ENCODE results near the gene ZMIZ1. TPM values are rescaled to one million over a fixed set of nuclear protein-coding genes. Genes with fewer than 3 reads are reported as not detected.

ZMIZ1 gene
- total RNA-seq, 4 donors from 2014 or later, result 65.5 to 88.2 (median 69.3) TPM

- no peak for DNase-seq (ENCODE audit: low spot score in 2 of 2)
- 67 to 77% methylated on average over 5 of the region's 5 CpGs for WGBS, 2 donors
- Histone ChIP-seq H3K9me3 (no peaks in the 10 kb centered on the region), H3K27ac (peak overlapping the region in 3 of 4 donors; percentile 27 to 97 (median 91)), H3K36me3 (peaks cover 0 to 34% (median 0%) of the 10 kb centered on the region in 3 donors), H3K27me3 (no peaks in the 10 kb centered on the region), H3K4me1 (peaks cover 20 to 96% (median 75%) of the 10 kb centered on the region in 4 donors), H3K4me3 (no peak overlapping the region)
- no peak for TF ChIP-seq POLR2A (IDR thresholded peaks at IDR 0.05)
- TF ChIP-seq CTCF (IDR thresholded peaks at IDR 0.05), result no peak
- no peak for TF ChIP-seq EP300 (IDR thresholded peaks at IDR 0.05)
Measured at GRCh38 chr10:79145174-79145483, 76.4 kb downstream of the ZMIZ1 start.

- H3K27ac ChIP-seq, result peak overlapping the region; percentile 77 to 97 (median 86)
- 85 to 91% methylated on average over 9 of the region's 9 CpGs for WGBS, 2 donors
- TF ChIP-seq EP300 (IDR thresholded peaks at IDR 0.05) (no peak), POLR2A (IDR thresholded peaks at IDR 0.05) (no peak), CTCF (IDR thresholded peaks at IDR 0.05) (no peak)
- H3K27me3 ChIP-seq, result no peaks in the 10 kb centered on the region
- no peak for DNase-seq (ENCODE audit: low spot score in 2 of 2)
- H3K4me1 ChIP-seq, result peaks cover 22 to 100% (median 81%) of the 10 kb centered on the region in 4 donors
- no peaks in the 10 kb centered on the region for H3K9me3 ChIP-seq
- H3K36me3 ChIP-seq, result peaks cover 0 to 28% (median 0%) of the 10 kb centered on the region in 3 donors
- no peak overlapping the region for H3K4me3 ChIP-seq
Measured at GRCh38 chr10:79145517-79146470, 77.0 kb downstream of the ZMIZ1 start.

- Histone ChIP-seq H3K9me3 (no peaks in the 10 kb centered on the region), H3K4me1 (peaks cover 22 to 100% (median 88%) of the 10 kb centered on the region in 4 donors), H3K4me3 (no peak overlapping the region), H3K36me3 (peaks cover 0 to 21% (median 0%) of the 10 kb centered on the region in 3 donors), H3K27ac (peak overlapping the region; percentile 77 to 97 (median 86)), H3K27me3 (no peaks in the 10 kb centered on the region)
- TF ChIP-seq EP300 (IDR thresholded peaks at IDR 0.05), result peak; percentile 23 to 83
- TF ChIP-seq POLR2A (IDR thresholded peaks at IDR 0.05), result peak in 1 of 2 donors; percentile 14
- peak in 4 of 5 experiments; percentile 18 to 59 (median 40) for TF ChIP-seq CTCF (IDR thresholded peaks at IDR 0.05)
- 8 to 15% methylated on average over 10 to 12 of the region's 13 CpGs for WGBS, 2 donors
- DNase-seq (ENCODE audit: low spot score in 2 of 2), result peak; percentile 60 to 82
Measured at GRCh38 chr10:79146611-79147130, 77.9 kb downstream of the ZMIZ1 start.

- Histone ChIP-seq H3K4me1 (peaks cover 22 to 100% (median 91%) of the 10 kb centered on the region in 4 donors), H3K36me3 (peaks cover 0 to 15% (median 0%) of the 10 kb centered on the region in 3 donors), H3K27ac (peak overlapping the region; percentile 77 to 97 (median 86)), H3K9me3 (no peaks in the 10 kb centered on the region), H3K4me3 (no peak overlapping the region), H3K27me3 (no peaks in the 10 kb centered on the region)
- no peak for DNase-seq (ENCODE audit: low spot score in 2 of 2)
- TF ChIP-seq POLR2A (IDR thresholded peaks at IDR 0.05), result no peak
- TF ChIP-seq CTCF (IDR thresholded peaks at IDR 0.05), result no peak
- no peak for TF ChIP-seq EP300 (IDR thresholded peaks at IDR 0.05)
- 70 to 80% methylated on average over 5 of the region's 5 CpGs for WGBS, 2 donors
Measured at GRCh38 chr10:79147306-79147705, 78.5 kb downstream of the ZMIZ1 start.
